ENCODE data around the gene CASTOR2.
"Not testable (repeated sequence)": the region's sequence is repeated elsewhere in the genome, so short reads cannot be mapped to it uniquely, and the experiment has no call there.

The CASTOR2 gene

GRCh38 chr7:75050501-75050900, 86.0 kb downstream of the CASTOR2 start:
- in situ Hi-C loops (cut with HindIII; ENCODE audit: low sequenced_read_pairs) = no loop called here

GRCh38 chr7:75054744-75055143, 90.2 kb downstream of the CASTOR2 start:
- in situ Hi-C loops (cut with HindIII; ENCODE audit: low sequenced_read_pairs) = no loop called here

- in situ Hi-C loops (cut with HindIII; ENCODE audit: low sequenced_read_pairs) = no loop called here
These were observed 90.7 kb downstream of the CASTOR2 start for GRCh38 chr7:75055155-75055554.

- in situ Hi-C loops (cut with HindIII; ENCODE audit: low sequenced_read_pairs) = no loop called here
These were observed 91.6 kb downstream of the CASTOR2 start for GRCh38 chr7:75055830-75056772.

GRCh38 chr7:75058406-75058805, 93.9 kb downstream of the CASTOR2 start:
- in situ Hi-C loops (cut with HindIII; ENCODE audit: low sequenced_read_pairs) = no loop called here

- in situ Hi-C loops (cut with HindIII; ENCODE audit: low sequenced_read_pairs) = no loop called here
These were observed 99.8 kb downstream of the CASTOR2 start for GRCh38 chr7:75064291-75064690.

GRCh38 chr7:75064801-75065200, 100.3 kb downstream of the CASTOR2 start:
- in situ Hi-C loops (cut with HindIII; ENCODE audit: low sequenced_read_pairs) = no loop called here

GRCh38 chr7:75066521-75066920, 102.0 kb downstream of the CASTOR2 start:
- in situ Hi-C loops (cut with HindIII; ENCODE audit: low sequenced_read_pairs) = no loop called here

GRCh38 chr7:75072981-75073283, 108.4 kb downstream of the CASTOR2 start:
- in situ Hi-C loops (cut with HindIII; ENCODE audit: low sequenced_read_pairs) = no loop called here

GRCh38 chr7:75074262-75074641, 109.7 kb downstream of the CASTOR2 start:
- in situ Hi-C loops (cut with HindIII; ENCODE audit: low sequenced_read_pairs) = not testable (repeated sequence)
